Measurements from ENCODE around the gene SCRG1. TPM values are rescaled to one million over a fixed set of nuclear protein-coding genes. Genes with fewer than 3 reads are reported as not detected.

The SCRG1 gene
- polyA plus RNA-seq, 1 experiment: 1.0 TPM

GRCh38 chr4:173404296-173404865 is 5.5 kb upstream of the SCRG1 start:
- ChIA-PET POLR2A (no interaction called here), CTCF (no interaction called here)
- no peak overlapping the region for H3K27ac ChIP-seq (ENCODE audit: low read depth, low read length)
- no peaks in the 10 kb centered on the region for H3K9me3 ChIP-seq (ENCODE audit: control insufficient read depth, insufficient read depth, low read length)
- no peak for TF ChIP-seq CTCF (IDR thresholded peaks at IDR 0.05; ENCODE audit: low read depth, low read length)
- DNase-seq (ENCODE audit: low read depth, low spot score): no peak
- H3K4me3 ChIP-seq (ENCODE audit: low read depth, low read length): no peak overlapping the region
- H3K27me3 ChIP-seq (ENCODE audit: control insufficient read depth, insufficient read depth, low read length): no peaks in the 10 kb centered on the region

- CTCF ChIA-PET: interaction anchor here (0.7 to 2.4 kb wide), 6 partner anchors 10 to 587 kb away, joined by 3 to 10 read pairs (median 3); no protein-coding TSS in a partner anchor
- no peak for DNase-seq (ENCODE audit: low read depth, low spot score)
- Histone ChIP-seq H3K9me3 (ENCODE audit: control insufficient read depth, insufficient read depth, low read length) (no peaks in the 10 kb centered on the region), H3K27me3 (ENCODE audit: control insufficient read depth, insufficient read depth, low read length) (no peaks in the 10 kb centered on the region), H3K4me3 (ENCODE audit: low read depth, low read length) (no peak overlapping the region), H3K27ac (ENCODE audit: low read depth, low read length) (no peak overlapping the region)
- POLR2A ChIA-PET: no interaction called here
- no peak for TF ChIP-seq CTCF (IDR thresholded peaks at IDR 0.05; ENCODE audit: low read depth, low read length)
Observed at GRCh38 chr4:173403051-173403450, 4.1 kb upstream of the SCRG1 start.

- no peaks in the 10 kb centered on the region for H3K9me3 ChIP-seq (ENCODE audit: control insufficient read depth, insufficient read depth, low read length)
- CTCF ChIA-PET: interaction anchor here (1.0 to 2.4 kb wide), 2 partner anchors 82 to 387 kb away, joined by 4 to 10 read pairs; no protein-coding TSS in a partner anchor
- POLR2A ChIA-PET: no interaction called here
- DNase-seq (ENCODE audit: low read depth, low spot score): no peak
- H3K27ac ChIP-seq (ENCODE audit: low read depth, low read length): no peak overlapping the region
- TF ChIP-seq CTCF (IDR thresholded peaks at IDR 0.05; ENCODE audit: low read depth, low read length): no peak
- no peak overlapping the region for H3K4me3 ChIP-seq (ENCODE audit: low read depth, low read length)
- no peaks in the 10 kb centered on the region for H3K27me3 ChIP-seq (ENCODE audit: control insufficient read depth, insufficient read depth, low read length)
Observed at GRCh38 chr4:173401063-173401462, 2.1 kb upstream of the SCRG1 start.

- ChIA-PET CTCF (interaction anchor here (0.7 to 1.7 kb wide), 4 partner anchors 20 to 920 kb away, joined by 3 to 9 read pairs (median 5); no protein-coding TSS in a partner anchor), POLR2A (no interaction called here)
- Histone ChIP-seq H3K9me3 (ENCODE audit: control insufficient read depth, insufficient read depth, low read length) (no peaks in the 10 kb centered on the region), H3K27ac (ENCODE audit: low read depth, low read length) (no peak overlapping the region), H3K4me3 (ENCODE audit: low read depth, low read length) (no peak overlapping the region), H3K27me3 (ENCODE audit: control insufficient read depth, insufficient read depth, low read length) (no peaks in the 10 kb centered on the region)
- no peak for DNase-seq (ENCODE audit: low read depth, low spot score)
- no peak for TF ChIP-seq CTCF (IDR thresholded peaks at IDR 0.05; ENCODE audit: low read depth, low read length)
Observed at GRCh38 chr4:173398220-173398619, 696 bp downstream of the SCRG1 start.

GRCh38 chr4:173397604-173398003 is 1.3 kb downstream of the SCRG1 start:
- DNase-seq (ENCODE audit: low read depth, low spot score): no peak
- H3K4me3 ChIP-seq (ENCODE audit: low read depth, low read length): no peak overlapping the region
- POLR2A ChIA-PET: no interaction called here
- no peak for TF ChIP-seq CTCF (IDR thresholded peaks at IDR 0.05; ENCODE audit: low read depth, low read length)
- no peaks in the 10 kb centered on the region for H3K27me3 ChIP-seq (ENCODE audit: control insufficient read depth, insufficient read depth, low read length)
- H3K9me3 ChIP-seq (ENCODE audit: control insufficient read depth, insufficient read depth, low read length): no peaks in the 10 kb centered on the region
- CTCF ChIA-PET: interaction anchor here (0.7 to 1.7 kb wide), 6 partner anchors 20 to 96 kb away, joined by 3 to 9 read pairs (median 4); no protein-coding TSS in a partner anchor
- H3K27ac ChIP-seq (ENCODE audit: low read depth, low read length): no peak overlapping the region
